IPS-18c (cell line): ENCODE measurements around the gene DYNLT2.

Experiments
- H3K4me3 ChIP-seq: 2 replicates; pipeline ENCODE4 v1.7.0; 2013; ENCODE audit warnings: low read depth, mild to moderate bottlenecking, low read length, moderate library complexity; ENCODE audit not compliant: insufficient read depth
- H3K9me3 ChIP-seq: one replicate; pipeline ENCODE4 v1.6.1; 2013; ENCODE audit warnings: mild to moderate bottlenecking, low read length, moderate library complexity; ENCODE audit not compliant: control insufficient read depth, insufficient read depth

Gene DYNLT2

GRCh38 chr6:169763881-169764280 is 12.5 kb upstream of the DYNLT2 start:
- Histone ChIP-seq H3K9me3 (no peaks in the 10 kb centered on the region), H3K4me3 (no peak overlapping the region)

- H3K4me3 ChIP-seq: no peak overlapping the region
- no peaks in the 10 kb centered on the region for H3K9me3 ChIP-seq
These were observed 11.9 kb upstream of the DYNLT2 start for GRCh38 chr6:169763308-169763707.

GRCh38 chr6:169755162-169755561 is 3.8 kb upstream of the DYNLT2 start:
- H3K4me3 ChIP-seq: no peak overlapping the region
- H3K9me3 ChIP-seq: no peaks in the 10 kb centered on the region

- H3K4me3 ChIP-seq: peak overlapping the region; percentile 55
- no peaks in the 10 kb centered on the region for H3K9me3 ChIP-seq
These were observed 777 bp upstream of the DYNLT2 start for GRCh38 chr6:169752074-169752623.

GRCh38 chr6:169746556-169746955 is 4.8 kb downstream of the DYNLT2 start:
- H3K4me3 ChIP-seq: no peak overlapping the region
- H3K9me3 ChIP-seq: no peaks in the 10 kb centered on the region

GRCh38 chr6:169745405-169745804 is 6.0 kb downstream of the DYNLT2 start:
- no peak overlapping the region for H3K4me3 ChIP-seq

GRCh38 chr6:169741344-169741743 is 10.0 kb downstream of the DYNLT2 start:
- Histone ChIP-seq H3K4me3 (no peak overlapping the region), H3K9me3 (no peaks in the 10 kb centered on the region)

More at GRCh38 chr6:169745405-169745804, 6.0 kb downstream of the DYNLT2 start:
- no peaks in the 10 kb centered on the region for H3K9me3 ChIP-seq

GRCh38 chr6:169738976-169739529 is 12.3 kb downstream of the DYNLT2 start:
- no peak overlapping the region for H3K4me3 ChIP-seq
- no peaks in the 10 kb centered on the region for H3K9me3 ChIP-seq

GRCh38 chr6:169738204-169738975 is 13.0 kb downstream of the DYNLT2 start:
- Histone ChIP-seq H3K4me3 (no peak overlapping the region), H3K9me3 (no peaks in the 10 kb centered on the region)

- Histone ChIP-seq H3K4me3 (no peak overlapping the region), H3K9me3 (no peaks in the 10 kb centered on the region)
These were observed 21.4 kb downstream of the DYNLT2 start for GRCh38 chr6:169729961-169730360.

GRCh38 chr6:169726963-169727362 is 24.4 kb downstream of the DYNLT2 start:
- Histone ChIP-seq H3K9me3 (no peaks in the 10 kb centered on the region), H3K4me3 (no peak overlapping the region)

- Histone ChIP-seq H3K4me3 (no peak overlapping the region), H3K9me3 (no peaks in the 10 kb centered on the region)
These were observed 25.3 kb downstream of the DYNLT2 start for GRCh38 chr6:169726049-169726400.

- Histone ChIP-seq H3K4me3 (peak overlapping the region; percentile 87), H3K9me3 (no peaks in the 10 kb centered on the region)
These were observed 26.0 kb downstream of the DYNLT2 start for GRCh38 chr6:169725125-169726048.

- Histone ChIP-seq H3K9me3 (no peaks in the 10 kb centered on the region), H3K4me3 (peak within 1 kb of the TSS; percentile 87)
These were observed 26.8 kb downstream of the DYNLT2 start, which contains the start of gene PHF10 for GRCh38 chr6:169724494-169725124. PHF10 (minus strand) TSS chr6:169724500; CDS start chr6:169723931, 569 bp downstream.

GRCh38 chr6:169723991-169724493 is 27.3 kb downstream of the DYNLT2 start:
- no peaks in the 10 kb centered on the region for H3K9me3 ChIP-seq
- H3K4me3 ChIP-seq: peak overlapping the region; percentile 44

GRCh38 chr6:169723200-169723909 is 28.0 kb downstream of the DYNLT2 start:
- H3K9me3 ChIP-seq: no peaks in the 10 kb centered on the region
- H3K4me3 ChIP-seq: peak overlapping the region; percentile 82
